H1 (cell line): ENCODE data around the gene PAAF1. TPM values are rescaled to one million over a fixed set of nuclear protein-coding genes. Genes with fewer than 3 reads are reported as not detected.

Experiments
- E2F6 ChIP-seq: IDR thresholded peaks from 2 replicates; pipeline ENCODE4 v1.6.1; 2012; ENCODE audit warnings: inconsistent platforms
- TAF7 ChIP-seq: optimal IDR thresholded peaks from 2 replicates; pipeline ENCODE3; 2011; ENCODE audit warnings: low read depth, mild to moderate bottlenecking, inconsistent platforms, low read length, moderate library complexity, borderline replicate concordance
- polyA plus RNA-seq, 7 experiments: library from polyadenylated mRNA; depleted of rRNA in 3 of 7; stranded (reverse) in 5 of 7; unstranded in 2 of 7; fragments of >200 nt in 5 of 7; fragments of 200-250 nt in 2 of 7; gene quantifications; 1 replicate in 5 of 7; 2 replicates in 1 of 7; 4 replicates in 1 of 7; pipeline versions ENCODE4 v1.2.1 to v1.2.3, GENCODE V29; 2011 to 2013; ENCODE audit warnings: missing spikeins in 2 of 7, mixed read lengths in 2 of 7
- total RNA-seq: library from RNA; stranded (reverse); fragmentation: NEBNext Ultra II Directional; extraction: Animal tissue kit (Norgen Biotek cat#: 25700); gene quantifications from 2 replicates; pipeline ENCODE4 v1.2.1, GENCODE V29; 2021

PAAF1 gene
- total and polyA plus RNA-seq, 2 of the 8 experiments (the other 6 are each of a cell fraction or from before 2014, with no cell fraction given), result 24.4 to 28.8 TPM

DNA sequence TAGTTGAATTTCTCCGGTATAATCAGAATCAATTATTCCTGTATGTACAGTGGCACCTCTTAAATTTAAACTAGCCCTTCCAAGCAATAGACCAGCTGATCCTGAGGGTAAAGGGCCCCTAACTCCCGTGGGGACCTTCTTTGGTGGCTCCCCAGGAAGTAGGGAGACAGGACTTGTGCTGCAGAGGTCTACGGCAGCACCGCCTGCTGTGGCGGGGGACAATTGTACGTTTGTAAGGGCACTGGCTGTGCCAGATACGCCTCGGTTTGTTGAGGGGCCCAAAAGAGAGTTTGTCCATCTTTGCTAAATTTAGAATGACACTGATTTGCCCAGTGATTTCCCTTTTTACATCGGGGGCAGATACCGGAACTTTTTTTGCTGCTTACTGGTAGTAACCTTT, 68.1 kb downstream of the PAAF1 start (continued):
- TF ChIP-seq TAF7 (no peak), E2F6 (no peak)
